Sigmoid colon (tissue), 7 donors: ENCODE data around the gene FAM9C. TPM values are rescaled to one million over a fixed set of nuclear protein-coding genes. Genes with fewer than 3 reads are reported as not detected.
"Not testable (repeated sequence)": the region's sequence is repeated elsewhere in the genome, so short reads cannot be mapped to it uniquely, and the experiment has no call there.

ENCODE experiments used
- DNase-seq: peaks from one replicate; pipeline ENCODE4 v3.0.0-alpha.2; 2019
- H3K27ac ChIP-seq, 4 donors: fragments of 200-600 bp; sonication (generic); one replicate each; pipeline ENCODE4 v1.5.1; 2016 to 2019; ENCODE audit warnings: mild to moderate bottlenecking in 1 of 4
- H3K27me3 ChIP-seq, 3 donors: fragments of 200-600 bp; sonication (generic); one replicate each; pipeline ENCODE4 v1.5.1; 2019; ENCODE audit warnings: mild to moderate bottlenecking in 1 of 3
- H3K36me3 ChIP-seq, 4 donors: fragments of 200-600 bp; sonication (generic); one replicate each; pipeline ENCODE4 v1.5.1; 2016 to 2019
- H3K4me1 ChIP-seq, 4 donors: fragments of 200-600 bp; sonication (generic); one replicate each; pipeline ENCODE4 v1.5.1; 2017 to 2019
- H3K4me3 ChIP-seq, 4 donors: fragments of 200-600 bp; sonication (generic); one replicate each; pipeline ENCODE4 v1.5.1; 2017 to 2019; ENCODE audit warnings: mild to moderate bottlenecking in 2 of 4, moderate library complexity in 1 of 4
- H3K9me3 ChIP-seq, 4 donors: fragments of 200-600 bp in 3 of 4; sonication (generic) in 3 of 4; one replicate each; pipeline versions ENCODE4 v1.5.1 to v1.6.1; 2013 to 2019
- EP300 ChIP-seq, 4 donors: sonication (generic); formaldehyde crosslinking; IDR thresholded peaks; one replicate each; pipeline ENCODE4 v1.6.1; 2017; ENCODE audit warnings: antibody characterized with exemption in 4 of 4
- POLR2A ChIP-seq, 2 donors: fragments of 450-650 bp; IDR thresholded peaks; one replicate each; pipeline ENCODE4 v1.6.1; 2016; ENCODE audit warnings: antibody characterized with exemption in 2 of 2, mild to moderate bottlenecking in 2 of 2, moderate library complexity in 2 of 2
- POLR2AphosphoS5 ChIP-seq, 4 donors: sonication (generic); formaldehyde crosslinking; IDR thresholded peaks; one replicate each; pipeline ENCODE4 v1.6.1; 2017; ENCODE audit warnings: antibody characterized with exemption in 4 of 4
- WGBS, 2 donors: extraction: QIAGEN DNeasy Blood & Tissue Kit; methylation state at CpG; one replicate each; pipeline ENCODE4 v1.1.7; 2013; 5-methylcytosine and 5-hydroxymethylcytosine counted together
- intact Hi-C: fragments of 100-400 bp; cut with DNase I; formaldehyde crosslinking; loops from one replicate; pipeline ENCODE4 v1.15.1; 2023
- polyA plus RNA-seq, 3 donors: library from polyadenylated mRNA; stranded (reverse); fragments of 200-250 nt; gene quantifications; one replicate each; pipeline ENCODE4 v1.2.3, GENCODE V29; 2013
- total RNA-seq, 4 donors: library from RNA; depleted of rRNA; stranded (reverse); fragments of >200 nt; gene quantifications; one replicate each; pipeline ENCODE4 v1.1.0, GENCODE V29; 2016
- TF ChIP-seq, protein P1 (sequence below), 4 experiments: fragments of 450-650 bp in 3 of 4; fragments of 200-600 bp in 1 of 4; IDR thresholded peaks; one replicate each; pipeline ENCODE4 v1.5.1; 2016 to 2019; ENCODE audit warnings: antibody characterized with exemption in 4 of 4, mild to moderate bottlenecking in 3 of 4, moderate library complexity in 2 of 4
- donor health status: healthy with polysubstance abuse.
- donor health status: Bipolar disorder and iron deficiency.
- donor health status: healthy.

The FAM9C gene
- total and polyA plus RNA-seq, 7 donors = 0.17 TPM; not detected in 6

- Histone ChIP-seq H3K27me3 (no peaks in the 10 kb centered on the region), H3K4me3 (no peak overlapping the region), H3K4me1 (peaks cover 0 to 5% (median 3%) of the 10 kb centered on the region in 4 donors), H3K36me3 (no peaks in the 10 kb centered on the region), H3K9me3 (no peaks in the 10 kb centered on the region), H3K27ac (no peak overlapping the region)
- TF ChIP-seq, protein P1, sequence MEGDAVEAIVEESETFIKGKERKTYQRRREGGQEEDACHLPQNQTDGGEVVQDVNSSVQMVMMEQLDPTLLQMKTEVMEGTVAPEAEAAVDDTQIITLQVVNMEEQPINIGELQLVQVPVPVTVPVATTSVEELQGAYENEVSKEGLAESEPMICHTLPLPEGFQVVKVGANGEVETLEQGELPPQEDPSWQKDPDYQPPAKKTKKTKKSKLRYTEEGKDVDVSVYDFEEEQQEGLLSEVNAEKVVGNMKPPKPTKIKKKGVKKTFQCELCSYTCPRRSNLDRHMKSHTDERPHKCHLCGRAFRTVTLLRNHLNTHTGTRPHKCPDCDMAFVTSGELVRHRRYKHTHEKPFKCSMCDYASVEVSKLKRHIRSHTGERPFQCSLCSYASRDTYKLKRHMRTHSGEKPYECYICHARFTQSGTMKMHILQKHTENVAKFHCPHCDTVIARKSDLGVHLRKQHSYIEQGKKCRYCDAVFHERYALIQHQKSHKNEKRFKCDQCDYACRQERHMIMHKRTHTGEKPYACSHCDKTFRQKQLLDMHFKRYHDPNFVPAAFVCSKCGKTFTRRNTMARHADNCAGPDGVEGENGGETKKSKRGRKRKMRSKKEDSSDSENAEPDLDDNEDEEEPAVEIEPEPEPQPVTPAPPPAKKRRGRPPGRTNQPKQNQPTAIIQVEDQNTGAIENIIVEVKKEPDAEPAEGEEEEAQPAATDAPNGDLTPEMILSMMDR (IDR thresholded peaks at IDR 0.05) = no peak
- TF ChIP-seq POLR2AphosphoS5 (IDR thresholded peaks at IDR 0.05) (no peak), EP300 (IDR thresholded peaks at IDR 0.05) (no peak), POLR2A (IDR thresholded peaks at IDR 0.05) (no peak)
- no peak for DNase-seq
- intact Hi-C loops = no loop called here
- 11 to 66% methylated on average over 4 of the region's 4 CpGs for WGBS, 2 donors
Measured at GRCh38 chrX:13023979-13024378, 20.4 kb downstream of the FAM9C start.

DNA sequence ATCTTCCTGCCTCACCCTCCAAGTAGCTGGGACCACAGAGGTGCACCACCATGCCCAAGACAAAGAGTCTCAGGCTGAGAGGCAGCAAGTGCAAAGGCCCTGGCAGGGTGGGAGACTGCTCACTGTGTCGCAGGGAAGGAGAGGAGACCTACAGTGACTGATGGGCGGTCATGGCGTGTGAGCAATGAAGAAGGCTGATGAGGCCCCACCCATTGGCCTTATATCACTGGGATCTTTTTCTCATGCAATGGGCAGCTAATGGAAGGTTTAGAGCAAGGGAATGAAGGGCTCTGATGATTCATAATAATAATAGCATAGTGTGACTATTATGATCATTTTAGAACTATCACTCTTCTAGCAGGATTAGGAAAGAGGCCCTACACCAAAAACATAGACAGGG is 20.9 kb downstream of the FAM9C start:
- no peaks in the 10 kb centered on the region for H3K9me3 ChIP-seq
- no peaks in the 10 kb centered on the region for H3K27me3 ChIP-seq
- no peak overlapping the region for H3K4me3 ChIP-seq
- no peaks in the 10 kb centered on the region for H3K36me3 ChIP-seq
- peaks cover 0 to 1% (median 0%) of the 10 kb centered on the region in 4 donors for H3K4me1 ChIP-seq
- no peak overlapping the region for H3K27ac ChIP-seq
- TF ChIP-seq POLR2AphosphoS5 (IDR thresholded peaks at IDR 0.05) = no peak
- intact Hi-C loops = no loop called here
- whole genome bisulfite sequencing, 2 donors = 85 to 95% methylated on average over 3 of the region's 3 CpGs
- DNase-seq = no peak

DNA sequence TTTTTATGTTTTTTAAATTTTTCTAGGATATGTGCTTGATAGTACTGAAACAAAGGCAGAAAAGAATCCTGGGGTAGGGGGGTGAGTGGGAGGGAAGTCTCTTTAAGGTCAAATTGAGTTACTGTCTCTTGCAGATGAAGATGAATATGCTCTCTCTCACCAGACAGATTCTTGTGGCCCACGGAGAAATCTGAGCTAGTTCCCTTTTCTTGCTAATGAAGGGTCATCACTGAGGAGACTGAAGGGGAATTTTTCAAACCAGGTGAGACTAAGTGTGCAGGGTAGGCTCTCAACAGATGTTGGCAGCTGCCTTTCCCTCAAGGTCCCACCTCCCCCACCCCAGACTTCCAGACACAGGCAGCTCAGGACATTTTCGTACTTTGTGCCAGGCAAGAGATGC is 21.5 kb downstream of the FAM9C start:
- no peak overlapping the region for H3K4me3 ChIP-seq
- no peak for DNase-seq
- TF ChIP-seq, protein P1 (IDR thresholded peaks at IDR 0.05) = no peak
- no peak for TF ChIP-seq EP300 (IDR thresholded peaks at IDR 0.05)
- TF ChIP-seq POLR2AphosphoS5 (IDR thresholded peaks at IDR 0.05) = no peak
- no peak for TF ChIP-seq POLR2A (IDR thresholded peaks at IDR 0.05)
- no peaks in the 10 kb centered on the region for H3K4me1 ChIP-seq
- H3K27me3 ChIP-seq = no peaks in the 10 kb centered on the region
- 61 to 83% methylated on average over 2 of the region's 2 CpGs for WGBS, 2 donors
- no peak overlapping the region for H3K27ac ChIP-seq
- no peaks in the 10 kb centered on the region for H3K9me3 ChIP-seq
- no peaks in the 10 kb centered on the region for H3K36me3 ChIP-seq
- intact Hi-C loops = no loop called here

DNA sequence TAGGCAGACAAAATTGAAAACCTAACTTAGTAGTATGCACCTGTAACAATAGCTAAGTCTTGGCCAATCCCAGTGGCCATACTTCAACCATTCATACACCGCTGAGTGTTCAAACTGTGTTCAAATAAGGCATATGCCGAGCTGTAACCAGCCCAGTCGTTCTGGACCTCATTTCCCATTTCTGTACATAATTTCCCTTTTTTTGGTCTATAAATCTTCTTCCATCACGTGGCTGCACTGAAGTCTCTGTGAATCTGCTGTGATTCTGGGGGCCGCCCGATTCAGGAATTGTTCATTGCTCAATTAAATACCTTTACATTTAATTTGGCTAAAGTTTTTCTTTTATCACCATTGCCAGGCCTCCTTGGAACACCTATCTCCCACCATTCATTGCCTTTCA is 27.7 kb downstream of the FAM9C start:
- not testable (repeated sequence) for H3K36me3 ChIP-seq, DNase-seq
- WGBS, 2 donors = 61 to 89% methylated on average over 6 of the region's 6 CpGs

DNA sequence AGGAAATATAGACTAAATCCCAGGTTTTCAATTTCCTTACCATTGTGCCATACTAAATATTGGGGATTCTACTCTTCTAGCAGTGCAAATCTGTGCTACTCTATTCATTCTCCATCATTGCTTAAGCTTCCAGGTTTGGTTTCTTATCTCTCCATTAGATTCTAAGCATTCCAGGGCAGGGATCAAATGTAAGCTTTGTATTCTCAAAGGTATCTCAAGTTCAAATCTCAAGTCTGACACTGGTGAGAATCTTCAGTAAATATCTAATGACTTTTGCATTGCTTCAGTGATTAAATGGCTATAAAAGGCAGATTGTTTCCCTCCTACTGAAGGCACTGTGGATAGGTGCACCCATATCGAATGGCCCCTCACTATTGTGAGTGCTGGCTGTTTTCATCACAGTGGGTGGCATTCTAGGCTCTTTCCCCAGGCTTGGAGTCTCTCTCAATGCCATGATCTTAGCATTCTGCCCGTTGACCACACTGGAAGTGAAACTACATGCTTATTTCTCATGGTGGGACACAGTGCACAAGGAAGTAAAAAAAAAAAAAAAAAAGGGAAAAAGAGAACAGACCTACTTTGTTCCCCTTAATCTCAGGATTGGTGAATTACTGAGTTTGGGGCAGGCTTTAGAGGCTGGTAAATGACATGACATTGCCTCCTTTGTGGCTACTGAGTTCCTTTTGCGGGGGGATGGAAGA is 28.7 kb downstream of the FAM9C start:
- intact Hi-C loops = no loop called here
- WGBS, 2 donors = 75 to 79% methylated on average over 3 of the region's 3 CpGs

More for the DNA sequence above, 27.7 kb downstream of the FAM9C start:
- intact Hi-C loops, H3K9me3 ChIP-seq, H3K4me1 ChIP-seq, H3K27ac ChIP-seq, H3K27me3 ChIP-seq, H3K4me3 ChIP-seq: not testable (repeated sequence)

More for the DNA sequence above, 28.7 kb downstream of the FAM9C start:
- Histone ChIP-seq H3K36me3 (no peaks in the 10 kb centered on the region), H3K4me3 (no peak overlapping the region), H3K9me3 (no peaks in the 10 kb centered on the region), H3K27me3 (no peaks in the 10 kb centered on the region), H3K4me1 (no peaks in the 10 kb centered on the region), H3K27ac (no peak overlapping the region)
- DNase-seq = no peak
- no peak for TF ChIP-seq EP300 (IDR thresholded peaks at IDR 0.05)
- no peak for TF ChIP-seq POLR2AphosphoS5 (IDR thresholded peaks at IDR 0.05)
- no peak for TF ChIP-seq POLR2A (IDR thresholded peaks at IDR 0.05)
- TF ChIP-seq, protein P1 (IDR thresholded peaks at IDR 0.05) = no peak
